Measurements from ENCODE around the gene ATL3.

DNA sequence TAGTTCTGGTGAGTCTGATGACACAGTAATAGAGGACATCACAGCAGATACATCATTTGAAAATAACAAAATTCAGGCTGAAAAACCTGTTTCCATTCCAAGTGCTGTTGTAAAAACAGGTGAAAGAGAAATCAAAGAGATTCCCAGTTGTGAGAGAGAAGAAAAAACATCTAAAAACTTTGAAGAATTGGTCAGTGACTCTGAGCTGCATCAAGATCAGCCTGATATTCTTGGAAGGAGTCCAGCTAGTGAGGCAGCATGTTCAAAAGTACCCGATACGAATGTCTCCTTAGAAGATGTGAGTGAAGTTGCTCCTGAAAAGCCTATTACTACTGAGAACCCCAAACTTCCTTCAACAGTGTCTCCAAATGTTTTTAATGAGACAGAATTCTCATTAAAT lies 48.8 kb upstream of the ATL3 start:
- TF ChIP-seq POLR2AphosphoS5 (IDR thresholded peaks at IDR 0.05; ENCODE audit: borderline replicate concordance, low read depth, low read length) (no peak), EZH2 (IDR thresholded peaks at IDR 0.05) (no peak)
